WTC11 (cell line): Measurements from ENCODE around the gene KXD1. TPM values are rescaled to one million over a fixed set of nuclear protein-coding genes. Genes with fewer than 3 reads are reported as not detected.

ENCODE experiments used
- ATAC-seq: fragments of 200-7000 bp; cut with Tn5 transposase; 2 replicates; pipeline ENCODE4 v1.10.0; 2021; ENCODE audit warnings: mild to moderate bottlenecking, moderate library complexity
- CTCF ChIA-PET: fragments of 300-600 bp; sonication (Branson Sonifier 250); formaldehyde crosslinking; loops from one replicate; lab custom pipeline; 2021; ENCODE audit warnings: antibody characterized with exemption; lab: Charles Lee
- POLR2A ChIA-PET: fragments of 350-600 bp; sonication (Branson Sonifier 250); formaldehyde crosslinking; loops from one replicate; lab custom pipeline; 2021; ENCODE audit warnings: antibody characterized with exemption; lab: Charles Lee
- DNase-seq: peaks from one replicate; pipeline ENCODE4 v3.0.0; 2021; ENCODE audit warnings: low spot score
- H3K27ac Mint-ChIP-seq: 2 replicates; pipeline ENCODE4 v1.8.0; 2021; ENCODE audit warnings: mixed read lengths
- H3K27me3 Mint-ChIP-seq: 2 replicates; pipeline ENCODE4 v1.8.0; 2021; ENCODE audit warnings: low read depth, mild to moderate bottlenecking, moderate library complexity, mixed read lengths
- H3K36me3 Mint-ChIP-seq: 2 replicates; pipeline ENCODE4 v1.8.0; 2021; ENCODE audit warnings: mixed read lengths
- H3K4me1 Mint-ChIP-seq: 2 replicates; pipeline ENCODE4 v1.8.0; 2022; ENCODE audit warnings: mixed read lengths
- H3K4me3 Mint-ChIP-seq: 2 replicates; pipeline ENCODE4 v1.8.0; 2021; ENCODE audit warnings: mild to moderate bottlenecking, moderate library complexity, mixed read lengths
- H3K9me3 Mint-ChIP-seq: 2 replicates; pipeline ENCODE4 v1.8.0; 2021; ENCODE audit warnings: mixed read lengths
- CREB1 ChIP-seq: sonication (generic); formaldehyde crosslinking; IDR thresholded peaks from 2 replicates; pipeline ENCODE4 v1.8.0; 2023; ENCODE audit warnings: mild to moderate bottlenecking, missing genetic modification reagents
- E2F4 ChIP-seq: sonication (generic); formaldehyde crosslinking; IDR thresholded peaks from 2 replicates; pipeline ENCODE4 v1.8.1; 2022; ENCODE audit warnings: low read depth, mild to moderate bottlenecking, moderate library complexity, missing genetic modification reagents, borderline replicate concordance
- E2F5 ChIP-seq: sonication (generic); formaldehyde crosslinking; IDR thresholded peaks from 2 replicates; pipeline ENCODE4 v1.8.1; 2022; ENCODE audit warnings: mild to moderate bottlenecking, moderate library complexity, missing genetic modification reagents
- ESRRA ChIP-seq: sonication (generic); formaldehyde crosslinking; IDR thresholded peaks from 2 replicates; pipeline ENCODE4 v1.8.1; 2022; ENCODE audit warnings: mild to moderate bottlenecking, missing genetic modification reagents, borderline replicate concordance
- ETV6 ChIP-seq: sonication (generic); formaldehyde crosslinking; IDR thresholded peaks from 2 replicates; pipeline ENCODE4 v1.8.1; 2022; ENCODE audit warnings: mild to moderate bottlenecking, missing genetic modification reagents
- FOXJ3 ChIP-seq: sonication (generic); formaldehyde crosslinking; IDR thresholded peaks from 2 replicates; pipeline ENCODE4 v1.9.0; 2021; ENCODE audit warnings: missing genetic modification reagents, mild to moderate bottlenecking, borderline replicate concordance
- GABPB1 ChIP-seq: sonication (generic); formaldehyde crosslinking; IDR thresholded peaks from 2 replicates; pipeline ENCODE4 v1.8.1; 2023; ENCODE audit warnings: mild to moderate bottlenecking, missing genetic modification reagents
- GTF2I ChIP-seq: fragments of 250-450 bp; sonication (Bioruptor Pico); conservative IDR thresholded peaks from 2 replicates; pipeline ENCODE4 v1.4.0; 2021; ENCODE audit warnings: mild to moderate bottlenecking
- JUN ChIP-seq: sonication (generic); formaldehyde crosslinking; IDR thresholded peaks from 2 replicates; pipeline ENCODE4 v1.8.0; 2023; ENCODE audit warnings: mild to moderate bottlenecking, missing genetic modification reagents
- MYBL2 ChIP-seq: sonication (generic); formaldehyde crosslinking; IDR thresholded peaks from 2 replicates; pipeline ENCODE4 v1.8.1; 2023; ENCODE audit warnings: mild to moderate bottlenecking, moderate library complexity, missing genetic modification reagents
- OVOL2 ChIP-seq: fragments of 250-450 bp; sonication (Bioruptor Pico); IDR thresholded peaks from 2 replicates; pipeline ENCODE4 v1.9.0; 2021; ENCODE audit warnings: mild to moderate bottlenecking, borderline replicate concordance
- SMAD4 ChIP-seq: sonication (generic); formaldehyde crosslinking; IDR thresholded peaks from 2 replicates; pipeline ENCODE4 v1.8.0; 2022; ENCODE audit warnings: mild to moderate bottlenecking, missing genetic modification reagents
- TCF7 ChIP-seq: sonication (generic); formaldehyde crosslinking; IDR thresholded peaks from 2 replicates; pipeline ENCODE4 v1.8.0; 2022; ENCODE audit warnings: mild to moderate bottlenecking, low read depth, missing genetic modification reagents, moderate library complexity
- TEAD1 ChIP-seq: sonication (generic); formaldehyde crosslinking; IDR thresholded peaks from 2 replicates; pipeline ENCODE4 v1.8.0; 2022; ENCODE audit warnings: mild to moderate bottlenecking, missing genetic modification reagents
- USF1 ChIP-seq: sonication (generic); formaldehyde crosslinking; IDR thresholded peaks from 2 replicates; pipeline ENCODE4 v1.8.0; 2022; ENCODE audit warnings: mild to moderate bottlenecking, missing genetic modification reagents
- USF2 ChIP-seq: sonication (generic); formaldehyde crosslinking; IDR thresholded peaks from 2 replicates; pipeline ENCODE4 v1.8.1; 2023; ENCODE audit warnings: mild to moderate bottlenecking, missing genetic modification reagents, moderate library complexity
- total RNA-seq: library from RNA; stranded (reverse); gene quantifications from 3 replicates; pipeline ENCODE4 v1.2.3, GENCODE V29; 2021

Gene KXD1
- total RNA-seq, 1 experiment from 2014 or later = 136 TPM

GRCh38 chr19:18517606-18518005 lies 40.1 kb upstream of the KXD1 start:
- CTCF ChIA-PET = interaction anchor here (0.6 to 4.8 kb wide), 7 partner anchors 8 to 203 kb away, joined by 3 to 55 read pairs (median 4); no protein-coding TSS in a partner anchor
- Mint-ChIP-seq H3K9me3 (no peaks in the 10 kb centered on the region), H3K4me1 (peaks cover 3% of the 10 kb centered on the region), H3K4me3 (no peak overlapping the region), H3K27me3 (no peaks in the 10 kb centered on the region), H3K36me3 (no peaks in the 10 kb centered on the region), H3K27ac (no peak overlapping the region)
- POLR2A ChIA-PET = interaction anchor here (0.6 kb wide), 1 partner anchor 748 kb away, joined by 3 read pairs; no protein-coding TSS in a partner anchor
- DNase-seq (no peak), ATAC-seq (no peak)
- TF ChIP-seq MYBL2 (CRISPR knock-in tag) (no peak), ETV6 (no peak), SMAD4 (CRISPR knock-in tag) (no peak), GTF2I (CRISPR knock-in tag) (no peak), ESRRA (CRISPR knock-in tag) (no peak), OVOL2 (no peak), E2F5 (CRISPR knock-in tag) (no peak), TCF7 (no peak), CREB1 (CRISPR knock-in tag) (no peak), USF1 (CRISPR knock-in tag) (no peak), E2F4 (no peak), TEAD1 (CRISPR knock-in tag) (no peak)

GRCh38 chr19:18518639-18519038 lies 39.0 kb upstream of the KXD1 start:
- ATAC-seq = no peak
- Mint-ChIP-seq H3K4me3 (no peak overlapping the region), H3K27me3 (no peaks in the 10 kb centered on the region), H3K27ac (no peak overlapping the region), H3K4me1 (peaks cover 4% of the 10 kb centered on the region), H3K9me3 (no peaks in the 10 kb centered on the region), H3K36me3 (no peaks in the 10 kb centered on the region)
- no peak for TF ChIP-seq FOXJ3 (CRISPR knock-in tag)
- no peak for TF ChIP-seq MYBL2 (CRISPR knock-in tag)
- TF ChIP-seq USF2 (CRISPR knock-in tag) = no peak
- TF ChIP-seq JUN (CRISPR knock-in tag) = no peak
- CTCF ChIA-PET = interaction anchor here (0.6 to 4.8 kb wide), 4 partner anchors 10 to 391 kb away, joined by 4 to 55 read pairs (median 5); no protein-coding TSS in a partner anchor
- no peak for DNase-seq
- POLR2A ChIA-PET = no interaction called here

GRCh38 chr19:18519962-18520847 lies 37.5 kb upstream of the KXD1 start:
- Mint-ChIP-seq H3K27me3 (no peaks in the 10 kb centered on the region), H3K36me3 (no peaks in the 10 kb centered on the region), H3K27ac (no peak overlapping the region), H3K4me1 (peaks cover 7% of the 10 kb centered on the region), H3K4me3 (peak overlapping the region; percentile 81), H3K9me3 (no peaks in the 10 kb centered on the region)
- ATAC-seq = no peak
- CTCF ChIA-PET = interaction anchor here (0.5 to 5.0 kb wide), 36 partner anchors 10 to 399 kb away, joined by 3 to 55 read pairs (median 6); partner anchors contain the start of genes COPE, DDX49, KXD1 and TMEM59L
- peak; percentile 67 for DNase-seq
- POLR2A ChIA-PET = interaction anchor here (0.7 to 1.3 kb wide), 2 partner anchors 51 to 69 kb away, joined by 3 to 4 read pairs; partner anchors contain the start of genes REX1BD and UBA52
- TF ChIP-seq TEAD1 (CRISPR knock-in tag) (0 out of 2 replicates have a peak, but pooled peaks have one; percentile 10), GABPB1 (CRISPR knock-in tag) (no peak)
